DOHH2 (cell line): ENCODE data around the gene GFRA1.

Source experiments
- CTCF ChIP-seq: fragments of 200-600 bp; sonication (generic); IDR thresholded peaks from one replicate; pipeline ENCODE4 v1.5.1; 2014; ENCODE audit warnings: antibody characterized with exemption, mild to moderate bottlenecking, low read depth, low read length; ENCODE audit not compliant: poor library complexity, severe bottlenecking
- EZH2phosphoT487 ChIP-seq: fragments of 200-600 bp; sonication (generic); IDR thresholded peaks from 2 replicates; pipeline ENCODE4 v1.6.1; 2017; ENCODE audit warnings: borderline replicate concordance, mild to moderate bottlenecking, antibody characterized with exemption, low read length, moderate library complexity, mixed read lengths

DNA sequence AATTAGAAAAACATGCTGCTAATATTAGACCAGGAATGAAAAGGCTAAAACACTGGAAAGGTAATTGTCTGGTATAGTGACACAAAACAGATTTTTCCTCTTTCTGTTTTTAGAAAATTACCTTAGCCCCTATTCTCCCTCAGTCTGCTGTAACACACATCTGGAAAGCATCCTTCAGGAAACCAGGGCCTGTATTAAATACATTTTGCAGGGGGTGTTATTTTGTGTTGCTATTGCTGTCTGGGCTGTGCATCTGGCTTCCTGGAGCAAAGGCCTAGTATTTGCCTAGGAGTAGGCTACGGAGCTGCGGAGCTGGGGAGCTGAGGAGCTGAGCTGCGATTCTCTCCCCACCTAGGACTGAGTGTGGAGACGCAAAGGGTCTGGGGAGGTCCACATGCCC, 169.3 kb downstream of the GFRA1 start:
- TF ChIP-seq CTCF (no peak), EZH2phosphoT487 (no peak)
